ENCODE measurements around the gene CRLF1.
"Not testable (repeated sequence)": the region's sequence is repeated elsewhere in the genome, so short reads cannot be mapped to it uniquely, and the experiment has no call there.

The CRLF1 gene

GRCh38 chr19:18608102-18608804 lies 1.7 kb upstream of the CRLF1 start:
- DNase-seq, result no peak

GRCh38 chr19:18607226-18608101 lies 865 bp upstream of the CRLF1 start:
- DNase-seq, result no peak

GRCh38 chr19:18605546-18606280 lies 886 bp downstream of the CRLF1 start:
- no peak for DNase-seq

DNA sequence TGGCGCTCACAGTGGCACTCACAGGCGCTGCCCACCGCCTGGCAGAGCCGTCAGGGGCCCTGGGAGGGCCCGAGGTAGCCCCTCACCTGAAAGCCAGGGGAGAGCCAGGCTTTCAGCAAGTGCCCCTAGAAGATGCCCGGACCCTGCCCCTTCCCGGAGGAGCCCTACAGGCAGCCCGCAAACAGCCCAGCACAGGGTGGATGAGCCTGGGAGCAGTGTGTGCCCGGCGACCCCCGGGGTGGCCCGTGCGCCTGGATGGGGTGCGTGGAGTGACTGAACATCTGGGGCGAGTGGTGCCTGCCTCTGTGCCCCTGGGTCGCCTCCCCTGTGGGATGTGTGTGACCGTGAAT lies 1.4 kb downstream of the CRLF1 start:
- no peak for DNase-seq

- DNase-seq, result no peak
Measured at GRCh38 chr19:18604820-18605159, 1.8 kb downstream of the CRLF1 start.

GRCh38 chr19:18603958-18604819 lies 2.4 kb downstream of the CRLF1 start:
- no peak for DNase-seq

GRCh38 chr19:18603255-18603957 lies 3.2 kb downstream of the CRLF1 start:
- DNase-seq, result no peak

- DNase-seq, result no peak
Measured at GRCh38 chr19:18601875-18602274, 4.7 kb downstream of the CRLF1 start.

DNA sequence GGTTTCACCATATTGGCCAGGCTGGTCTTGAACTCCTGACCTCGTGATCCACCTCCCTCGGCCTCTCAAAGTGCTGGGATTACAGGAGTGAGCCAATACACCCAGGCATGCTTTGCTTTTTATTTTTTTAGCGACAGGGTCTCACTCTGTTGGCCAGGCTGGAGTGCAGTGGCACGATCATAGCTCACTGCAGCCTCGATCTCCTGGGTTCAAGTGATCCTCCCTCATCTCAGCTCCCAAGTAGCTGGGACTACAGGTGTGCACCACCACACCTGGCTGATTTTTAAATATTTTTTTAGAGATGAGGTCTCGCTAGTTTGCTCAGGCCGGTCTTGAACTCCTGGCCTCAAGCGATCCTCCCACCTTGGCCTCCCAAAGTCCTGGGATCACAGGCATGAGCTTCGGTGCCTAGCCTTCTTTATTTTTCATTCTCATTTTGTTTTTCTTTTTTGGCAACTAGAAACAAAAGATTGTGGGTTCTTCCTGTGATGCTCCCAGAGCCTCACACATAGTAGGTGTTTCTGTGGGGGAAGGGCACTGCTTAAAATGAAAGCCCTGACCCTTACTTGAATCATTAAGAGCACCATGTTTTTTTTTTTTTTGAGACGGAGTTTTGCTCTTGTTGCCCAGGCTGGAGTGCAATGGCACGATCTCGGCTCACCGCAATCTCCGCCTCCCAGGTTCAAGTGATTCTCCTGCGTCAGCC lies 5.8 kb downstream of the CRLF1 start:
- not testable (repeated sequence) for DNase-seq

- no peak for DNase-seq
Measured at GRCh38 chr19:18599485-18599884, 7.1 kb downstream of the CRLF1 start.

DNA sequence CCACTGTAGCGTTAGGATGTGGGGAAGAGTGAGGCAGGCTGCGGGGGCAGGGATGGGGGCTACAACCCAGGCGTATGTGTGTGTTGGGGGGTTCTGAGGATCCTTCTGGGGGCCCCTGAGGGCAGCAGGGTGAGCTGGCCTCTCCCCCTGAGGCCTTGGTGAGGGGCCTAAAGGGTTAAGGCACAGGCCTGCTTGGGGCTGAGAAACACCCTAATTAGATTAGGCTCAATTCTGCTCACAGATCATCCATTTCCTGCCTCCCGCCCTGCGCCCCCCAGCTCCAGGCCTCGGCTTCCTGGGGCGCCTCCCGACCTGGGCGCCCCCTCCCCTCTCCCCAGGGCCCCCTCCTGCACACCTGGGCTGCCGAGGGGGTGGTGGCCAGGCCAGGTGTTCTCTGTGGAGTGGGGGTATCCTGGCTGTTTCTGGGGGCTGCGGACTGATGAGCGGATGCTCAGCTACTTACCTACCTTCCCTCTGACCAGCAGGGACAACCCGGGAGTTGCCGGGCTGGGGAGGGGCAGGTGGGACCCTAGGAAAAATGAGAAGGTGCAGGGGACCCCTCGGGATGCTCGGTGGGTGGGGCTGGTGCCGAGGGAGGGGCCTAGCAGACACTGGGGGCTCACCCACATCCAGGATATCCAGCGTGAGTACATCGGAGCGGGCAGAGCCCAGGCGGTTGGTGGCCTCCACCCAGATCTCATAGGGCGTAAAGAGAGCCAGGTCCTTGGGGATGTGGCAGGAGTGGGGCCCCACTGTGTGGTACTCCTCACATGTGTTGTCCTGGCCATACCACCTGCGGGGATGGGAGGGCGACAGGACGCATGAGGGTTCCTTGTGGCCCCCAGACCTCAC lies 8.6 kb downstream of the CRLF1 start:
- DNase-seq, result no peak

DNA sequence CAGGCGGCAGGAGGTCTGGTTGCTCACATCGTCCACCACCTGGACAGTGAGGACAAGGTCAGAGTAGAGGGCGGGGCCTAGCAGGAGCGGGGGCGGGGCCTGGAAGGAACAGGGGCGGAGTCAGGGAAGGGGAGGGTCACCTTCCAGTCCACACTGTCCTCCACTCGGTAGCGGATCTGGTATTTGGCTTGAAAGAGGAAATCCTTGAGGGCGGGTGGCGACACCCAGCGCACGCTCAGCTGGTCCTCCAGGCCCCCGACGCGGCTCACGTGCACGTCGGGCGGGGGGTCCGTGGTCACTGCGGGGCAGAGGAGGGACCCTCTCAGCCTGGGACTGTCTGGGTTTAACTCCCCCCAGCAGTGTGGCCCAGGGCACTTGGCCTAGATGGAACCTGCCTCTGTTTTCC lies 9.8 kb downstream of the CRLF1 start:
- DNase-seq, result peak; percentile 22

DNA sequence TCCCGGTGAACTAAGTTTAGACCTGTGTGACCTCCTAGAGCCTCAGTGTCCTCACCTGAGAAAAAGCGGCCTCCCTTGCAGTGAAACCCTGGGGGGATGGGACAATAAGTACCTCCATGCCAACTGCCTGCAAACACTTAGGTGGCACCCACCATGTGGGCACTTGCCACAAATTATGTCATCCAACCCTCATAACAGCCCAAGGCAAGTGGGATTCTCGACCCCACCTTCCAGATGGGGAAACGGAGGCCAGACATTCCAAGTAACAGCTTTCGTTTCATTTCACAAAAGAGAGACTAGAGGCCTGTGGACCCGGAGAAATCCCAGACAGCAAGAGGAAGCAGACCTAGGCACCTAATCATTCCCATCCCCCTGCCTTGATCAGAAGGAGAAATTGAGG lies 11.1 kb downstream of the CRLF1 start:
- no peak for DNase-seq

DNA sequence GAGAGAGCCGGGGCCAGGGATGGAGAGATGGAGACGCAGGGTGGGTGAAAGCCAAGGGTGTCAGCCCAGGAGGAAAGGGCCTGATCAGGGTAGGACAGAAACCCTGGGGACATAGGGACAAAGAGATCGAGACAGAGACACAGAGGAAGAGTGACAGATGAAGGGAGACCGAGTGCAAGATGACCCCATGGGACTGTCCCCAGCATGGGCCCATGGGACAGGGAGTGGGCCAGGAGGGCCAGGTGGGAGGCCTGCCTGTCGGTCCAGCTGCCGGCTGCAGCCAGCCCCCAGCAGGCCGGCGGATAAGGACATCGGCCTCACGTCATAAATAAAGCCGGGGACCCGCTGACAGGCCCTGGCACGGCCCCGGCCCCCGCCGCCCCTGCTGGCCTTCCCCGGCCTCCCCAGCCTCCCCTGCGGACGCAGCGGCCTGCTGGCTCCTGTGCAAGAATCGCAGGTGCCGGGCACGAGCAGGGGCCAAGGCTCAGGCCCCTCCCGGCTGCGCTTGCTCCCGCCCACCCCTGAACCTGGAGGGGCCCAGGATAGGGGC lies 11.7 kb downstream of the CRLF1 start:
- DNase-seq, result no peak

GRCh38 chr19:18594096-18594823 lies 12.3 kb downstream of the CRLF1 start:
- peak; percentile 72 for DNase-seq

GRCh38 chr19:18593367-18594095 lies 13.1 kb downstream of the CRLF1 start:
- no peak for DNase-seq

GRCh38 chr19:18592732-18593131 lies 13.9 kb downstream of the CRLF1 start:
- not testable (repeated sequence) for DNase-seq

GRCh38 chr19:18591735-18592385 lies 14.7 kb downstream of the CRLF1 start:
- DNase-seq, result peak; percentile 76

All from fibroblast of skin of right biceps (primary cell).